ENCODE data around the gene ADA.

GRCh38 chr20:44644230-44644617 lies 7.3 kb downstream of the ADA start:
- TF ChIP-seq, protein P1, sequence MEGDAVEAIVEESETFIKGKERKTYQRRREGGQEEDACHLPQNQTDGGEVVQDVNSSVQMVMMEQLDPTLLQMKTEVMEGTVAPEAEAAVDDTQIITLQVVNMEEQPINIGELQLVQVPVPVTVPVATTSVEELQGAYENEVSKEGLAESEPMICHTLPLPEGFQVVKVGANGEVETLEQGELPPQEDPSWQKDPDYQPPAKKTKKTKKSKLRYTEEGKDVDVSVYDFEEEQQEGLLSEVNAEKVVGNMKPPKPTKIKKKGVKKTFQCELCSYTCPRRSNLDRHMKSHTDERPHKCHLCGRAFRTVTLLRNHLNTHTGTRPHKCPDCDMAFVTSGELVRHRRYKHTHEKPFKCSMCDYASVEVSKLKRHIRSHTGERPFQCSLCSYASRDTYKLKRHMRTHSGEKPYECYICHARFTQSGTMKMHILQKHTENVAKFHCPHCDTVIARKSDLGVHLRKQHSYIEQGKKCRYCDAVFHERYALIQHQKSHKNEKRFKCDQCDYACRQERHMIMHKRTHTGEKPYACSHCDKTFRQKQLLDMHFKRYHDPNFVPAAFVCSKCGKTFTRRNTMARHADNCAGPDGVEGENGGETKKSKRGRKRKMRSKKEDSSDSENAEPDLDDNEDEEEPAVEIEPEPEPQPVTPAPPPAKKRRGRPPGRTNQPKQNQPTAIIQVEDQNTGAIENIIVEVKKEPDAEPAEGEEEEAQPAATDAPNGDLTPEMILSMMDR (IDR thresholded peaks at IDR 0.05), result no peak
- TF ChIP-seq POLR2A (IDR thresholded peaks at IDR 0.05), result no peak
- no peak for TF ChIP-seq POLR2AphosphoS5 (IDR thresholded peaks at IDR 0.05)
